ENCODE measurements around the gene ERBB4.
"Not testable (repeated sequence)": the region's sequence is repeated elsewhere in the genome, so short reads cannot be mapped to it uniquely, and the experiment has no call there.

ERBB4 gene

GRCh38 chr2:212264187-212264586 lies 274.4 kb downstream of the ERBB4 start:
- no peak overlapping the region for H3K4me3 ChIP-seq (replicated peaks; ENCODE audit: low read depth, low read length)
- DNase-seq (ENCODE audit: extremely low read depth, low read depth) = no peak
- TF ChIP-seq CTCF (IDR thresholded peaks at IDR 0.05; ENCODE audit: low read depth, low read length, missing control alignments) = no peak

DNA sequence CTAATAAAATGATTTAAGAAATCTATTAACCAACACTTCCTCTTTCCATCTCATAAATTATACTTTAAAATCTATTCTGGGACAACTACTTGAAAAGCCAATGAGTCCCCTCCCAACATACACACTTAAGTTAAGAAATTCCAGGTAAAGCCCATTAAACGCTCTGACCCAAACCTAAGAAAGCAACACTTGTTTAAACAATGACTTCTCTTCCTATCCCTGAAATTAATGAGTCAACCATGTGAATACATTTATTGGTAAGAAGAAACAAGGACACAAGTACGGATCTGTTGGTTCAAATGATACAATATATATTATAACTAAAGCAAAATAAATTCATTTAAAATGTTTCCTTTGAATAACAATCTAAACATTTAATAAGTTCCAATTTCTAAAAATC lies 279.4 kb downstream of the ERBB4 start:
- no peak overlapping the region for H3K4me3 ChIP-seq (replicated peaks; ENCODE audit: low read depth, low read length)
- DNase-seq (ENCODE audit: extremely low read depth, low read depth) = no peak
- TF ChIP-seq CTCF (IDR thresholded peaks at IDR 0.05; ENCODE audit: low read depth, low read length, missing control alignments) = no peak

DNA sequence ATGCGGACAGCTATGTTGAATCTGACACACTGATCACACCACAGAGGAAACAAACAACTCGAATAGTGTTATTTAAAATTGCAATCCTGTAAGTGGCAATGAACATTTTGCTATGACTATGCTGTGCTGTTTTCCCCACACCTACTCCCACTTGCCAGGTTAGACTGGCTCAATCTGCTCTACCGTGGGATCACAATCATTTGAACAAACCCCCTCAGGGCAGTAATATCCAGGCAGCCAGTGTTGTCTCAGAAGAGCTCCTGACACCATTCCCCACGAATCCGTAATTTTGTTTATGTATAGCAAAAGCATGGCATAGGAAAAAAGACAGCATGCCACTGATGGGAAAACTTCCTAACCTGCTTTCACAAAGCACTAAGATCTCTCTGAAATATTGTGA lies 284.3 kb downstream of the ERBB4 start:
- no peak for DNase-seq (ENCODE audit: extremely low read depth, low read depth)
- no peak for TF ChIP-seq CTCF (IDR thresholded peaks at IDR 0.05; ENCODE audit: low read depth, low read length, missing control alignments)

DNA sequence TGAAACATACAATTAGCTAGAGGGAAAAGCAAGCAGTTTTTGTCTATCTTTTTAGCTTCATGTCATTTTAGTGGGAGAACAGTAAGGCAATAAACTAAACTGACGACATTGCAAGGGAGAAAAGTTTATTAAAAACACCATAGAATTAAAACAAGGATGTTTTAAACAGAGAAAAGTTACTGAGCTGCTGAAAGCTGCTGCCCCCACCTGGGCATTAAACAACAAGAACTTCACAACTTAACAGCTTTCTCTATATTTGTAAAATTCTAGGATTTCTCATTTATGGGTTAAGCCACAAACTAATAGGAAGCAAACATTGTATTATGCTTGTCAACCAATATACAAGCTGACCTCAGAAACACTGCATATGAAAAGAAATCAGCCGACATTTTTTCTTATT lies 289.2 kb downstream of the ERBB4 start:
- TF ChIP-seq CTCF (IDR thresholded peaks at IDR 0.05; ENCODE audit: low read depth, low read length, missing control alignments) = no peak
- no peak overlapping the region for H3K4me3 ChIP-seq (replicated peaks; ENCODE audit: low read depth, low read length)
- no peak for DNase-seq (ENCODE audit: extremely low read depth, low read depth)

More for the DNA sequence above, 284.3 kb downstream of the ERBB4 start:
- H3K4me3 ChIP-seq (replicated peaks; ENCODE audit: low read depth, low read length) = no peak overlapping the region

GRCh38 chr2:212245880-212246279 lies 292.7 kb downstream of the ERBB4 start:
- no peak for TF ChIP-seq CTCF (IDR thresholded peaks at IDR 0.05; ENCODE audit: low read depth, low read length, missing control alignments)
- no peak overlapping the region for H3K4me3 ChIP-seq (replicated peaks; ENCODE audit: low read depth, low read length)
- no peak for DNase-seq (ENCODE audit: extremely low read depth, low read depth)

DNA sequence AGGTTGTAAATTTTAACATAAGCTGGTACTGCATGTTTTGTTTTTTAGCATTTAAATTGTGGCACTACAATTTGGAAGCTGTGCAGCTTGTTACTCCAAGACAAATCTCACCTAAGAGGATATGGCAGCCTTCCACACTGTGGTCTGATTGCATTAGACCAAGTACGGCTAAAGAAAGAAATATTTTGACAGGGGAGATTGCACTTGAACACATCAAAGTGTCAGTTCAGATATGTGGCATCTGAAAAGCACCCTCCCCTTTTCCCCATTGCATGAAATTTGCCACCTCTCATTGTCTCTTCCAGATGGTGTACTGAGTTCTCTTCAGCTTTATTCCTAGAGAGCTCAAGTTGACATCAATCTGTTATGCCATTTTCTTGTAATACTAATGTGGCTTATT lies 295.9 kb downstream of the ERBB4 start:
- no peak for TF ChIP-seq CTCF (IDR thresholded peaks at IDR 0.05; ENCODE audit: low read depth, low read length, missing control alignments)
- DNase-seq (ENCODE audit: extremely low read depth, low read depth) = no peak
- no peak overlapping the region for H3K4me3 ChIP-seq (replicated peaks; ENCODE audit: low read depth, low read length)

DNA sequence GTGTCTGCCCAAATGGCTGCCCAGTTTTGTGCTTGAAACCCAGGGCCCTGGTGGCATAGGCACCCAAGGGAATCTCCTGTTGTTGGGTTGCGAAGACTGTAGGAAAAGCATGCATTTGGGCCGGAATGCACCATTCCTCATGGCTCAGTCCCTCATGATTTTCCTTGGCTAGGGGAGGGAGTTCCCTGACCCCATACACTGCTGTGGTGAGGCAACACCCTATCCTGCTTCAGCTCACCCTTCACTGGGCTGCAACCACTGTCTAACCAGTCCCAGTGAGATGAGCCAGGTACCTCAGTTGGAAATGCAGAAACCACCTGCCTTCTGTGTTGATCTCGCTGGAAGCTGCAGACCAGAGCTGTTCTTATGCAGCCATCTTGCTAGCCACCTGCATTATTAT lies 300.4 kb downstream of the ERBB4 start:
- DNase-seq (ENCODE audit: extremely low read depth, low read depth); H3K4me3 ChIP-seq (replicated peaks; ENCODE audit: low read depth, low read length): not testable (repeated sequence)
